ENCODE results near the gene SH3PXD2A.

DNA sequence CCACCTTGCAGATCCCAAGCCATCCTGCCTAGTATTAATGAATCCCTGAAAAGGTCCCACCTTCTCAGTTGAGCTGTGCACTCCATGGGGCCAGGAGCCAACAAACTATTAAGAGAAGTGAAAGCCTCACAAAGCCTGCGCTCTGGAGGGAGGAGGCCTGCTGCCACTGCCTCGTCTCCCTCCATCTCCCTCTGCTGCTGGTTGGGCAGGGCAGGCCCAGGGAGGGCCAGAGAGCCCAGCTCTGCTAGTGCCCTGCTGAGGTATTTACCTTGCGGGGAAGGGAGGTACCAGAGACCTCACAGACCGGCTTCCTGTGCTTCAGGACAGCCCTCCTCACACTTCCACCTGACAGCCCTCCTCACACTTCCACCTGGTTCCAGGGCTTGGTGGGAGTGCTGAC is 171.5 kb downstream of the SH3PXD2A start:
- TF ChIP-seq CTCF (IDR thresholded peaks at IDR 0.05), result no peak
- TF ChIP-seq POLR2A (IDR thresholded peaks at IDR 0.05), result no peak
